Measurements from ENCODE around the gene ABR. TPM values are rescaled to one million over a fixed set of nuclear protein-coding genes. Genes with fewer than 3 reads are reported as not detected.
A peak's percentile ranks its signal among the peaks of the same experiment; 100 is the strongest.

The ABR gene
- total RNA-seq, 1 donor from 2014 or later = 119 TPM

- Mint-ChIP-seq H3K4me1 (ENCODE audit: low read depth) (peaks cover 73% of the 10 kb centered on the region), H3K27me3 (ENCODE audit: low read depth) (no peaks in the 10 kb centered on the region), H3K27ac (ENCODE audit: unreplicated experiment) (peak overlapping the region; percentile 97), H3K4me3 (ENCODE audit: unreplicated experiment) (peak overlapping the region; percentile 25), H3K9me3 (ENCODE audit: low read depth) (no peaks in the 10 kb centered on the region), H3K36me3 (ENCODE audit: low read depth) (peaks cover 26% of the 10 kb centered on the region)
- no peak for DNase-seq (ENCODE audit: low spot score)
- TF ChIP-seq CTCF (IDR thresholded peaks at IDR 0.05) = no peak
Observed at GRCh38 chr17:1002771-1003555, 176.8 kb downstream of the ABR start.

DNA sequence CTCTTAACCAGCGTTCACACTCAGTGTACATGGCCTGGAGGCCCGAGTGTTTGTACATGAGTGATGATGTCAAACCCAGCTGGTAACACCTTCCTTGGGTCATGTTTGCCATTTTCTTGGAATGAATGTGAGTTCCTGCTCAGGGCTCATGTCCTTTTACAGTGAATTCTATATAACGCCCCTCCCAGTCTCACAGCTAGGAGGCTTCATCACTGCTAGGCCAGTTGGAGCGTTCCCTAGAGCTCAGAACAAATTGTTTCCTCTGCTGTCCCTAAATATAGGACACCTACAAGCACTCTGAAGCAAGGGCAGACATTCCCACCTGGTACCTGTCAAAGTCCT, 177.4 kb downstream of the ABR start:
- peak; percentile 24 for TF ChIP-seq CTCF (IDR thresholded peaks at IDR 0.05)
- Mint-ChIP-seq H3K4me3 (ENCODE audit: unreplicated experiment) (peak overlapping the region; percentile 33), H3K4me1 (ENCODE audit: low read depth) (peaks cover 77% of the 10 kb centered on the region), H3K9me3 (ENCODE audit: low read depth) (no peaks in the 10 kb centered on the region), H3K36me3 (ENCODE audit: low read depth) (peaks cover 25% of the 10 kb centered on the region), H3K27me3 (ENCODE audit: low read depth) (no peaks in the 10 kb centered on the region), H3K27ac (ENCODE audit: unreplicated experiment) (peak overlapping the region; percentile 97)
- DNase-seq (ENCODE audit: low spot score) = no peak

DNA sequence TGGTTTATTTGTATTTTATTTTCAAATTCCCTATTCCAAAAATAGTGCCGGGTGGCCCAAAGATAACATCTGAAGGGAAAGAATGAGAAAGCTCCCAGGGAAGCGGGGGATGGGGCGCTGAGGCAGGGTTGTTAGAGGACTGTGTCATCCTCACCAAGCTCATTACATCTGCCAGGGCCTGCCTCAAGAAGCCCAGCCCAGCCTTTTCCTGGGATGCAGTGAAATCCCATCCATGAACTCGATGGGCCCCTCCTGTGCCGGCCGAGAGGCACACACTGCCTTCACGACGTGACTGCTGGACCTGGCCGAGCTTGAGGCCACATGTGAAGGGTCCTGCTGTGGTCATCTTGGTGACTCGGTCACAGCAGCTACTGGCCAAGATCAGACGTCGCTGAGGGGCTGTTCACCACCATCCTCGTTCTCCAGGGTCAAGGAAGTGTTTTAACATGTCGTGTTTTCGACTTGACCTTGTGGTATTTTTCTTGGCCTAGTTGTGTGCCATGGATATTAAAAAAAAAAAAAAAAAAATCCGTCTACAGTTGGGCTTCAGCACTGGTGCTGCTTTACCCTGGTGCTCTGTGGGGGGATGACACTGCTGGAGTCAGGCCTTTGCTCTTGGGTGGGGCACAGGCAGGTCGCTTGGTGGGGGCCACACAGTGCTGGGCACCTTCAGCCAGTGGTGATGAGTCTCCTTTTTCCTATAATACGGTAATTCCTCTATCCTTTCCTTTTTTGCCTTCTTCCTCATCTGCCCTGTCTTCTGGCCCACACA, 178.0 kb downstream of the ABR start:
- peaks cover 25% of the 10 kb centered on the region for H3K36me3 Mint-ChIP-seq (ENCODE audit: low read depth)
- peak overlapping the region; percentile 97 for H3K27ac Mint-ChIP-seq (ENCODE audit: unreplicated experiment)
- no peaks in the 10 kb centered on the region for H3K27me3 Mint-ChIP-seq (ENCODE audit: low read depth)
- peaks cover 77% of the 10 kb centered on the region for H3K4me1 Mint-ChIP-seq (ENCODE audit: low read depth)
- DNase-seq (ENCODE audit: low spot score) = no peak
- H3K4me3 Mint-ChIP-seq (ENCODE audit: unreplicated experiment) = peak overlapping the region; percentile 37
- no peak for TF ChIP-seq CTCF (IDR thresholded peaks at IDR 0.05)
- H3K9me3 Mint-ChIP-seq (ENCODE audit: low read depth) = no peaks in the 10 kb centered on the region

DNA sequence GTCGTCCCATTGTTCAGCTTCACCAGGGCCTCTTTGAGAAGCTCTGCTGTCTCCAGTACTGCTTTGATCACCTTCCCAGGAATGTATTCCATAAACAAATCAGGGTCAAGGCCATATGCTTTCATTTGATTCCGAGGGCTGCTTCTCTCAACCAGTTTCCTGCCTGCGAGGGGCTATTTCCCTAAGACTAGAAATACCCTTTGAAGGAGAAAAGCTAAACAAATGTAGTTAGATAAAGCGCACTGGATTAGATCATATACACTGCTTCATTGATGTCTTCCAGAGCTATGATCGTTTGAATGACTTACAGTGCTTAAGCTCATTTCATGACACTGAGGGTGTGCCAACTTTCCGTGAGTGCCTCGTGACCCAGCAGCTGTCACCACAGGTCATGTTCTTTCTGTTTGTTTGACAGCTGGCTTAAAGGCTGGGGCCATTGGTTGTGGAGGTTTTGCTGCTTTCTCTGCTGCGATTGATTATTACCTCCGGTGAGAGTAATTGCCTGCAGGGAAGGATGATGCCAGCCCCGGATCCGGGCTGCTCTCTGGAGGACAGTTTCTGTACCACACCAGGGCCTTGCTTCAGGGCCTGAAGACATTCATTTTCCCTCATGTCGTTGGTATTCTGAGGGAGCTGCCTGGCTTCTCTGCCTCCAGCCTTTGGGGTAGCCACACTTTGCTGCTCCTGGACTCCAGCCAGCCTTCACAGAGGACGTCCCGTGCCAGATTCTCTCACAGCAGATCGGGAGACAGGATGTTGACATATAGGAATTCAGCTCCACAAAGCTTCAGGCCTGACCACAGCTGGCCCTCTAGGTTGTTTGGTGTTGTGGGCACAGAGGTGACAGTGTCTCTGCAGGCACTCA, 179.0 kb downstream of the ABR start:
- Mint-ChIP-seq H3K9me3 (ENCODE audit: low read depth) (no peaks in the 10 kb centered on the region), H3K27me3 (ENCODE audit: low read depth) (no peaks in the 10 kb centered on the region), H3K4me3 (ENCODE audit: unreplicated experiment) (peak overlapping the region; percentile 14), H3K27ac (ENCODE audit: unreplicated experiment) (peak overlapping the region; percentile 97), H3K4me1 (ENCODE audit: low read depth) (peaks cover 74% of the 10 kb centered on the region), H3K36me3 (ENCODE audit: low read depth) (peaks cover 25% of the 10 kb centered on the region)
- peak; percentile 49 for TF ChIP-seq CTCF (IDR thresholded peaks at IDR 0.05)
- DNase-seq (ENCODE audit: low spot score) = no peak

DNA sequence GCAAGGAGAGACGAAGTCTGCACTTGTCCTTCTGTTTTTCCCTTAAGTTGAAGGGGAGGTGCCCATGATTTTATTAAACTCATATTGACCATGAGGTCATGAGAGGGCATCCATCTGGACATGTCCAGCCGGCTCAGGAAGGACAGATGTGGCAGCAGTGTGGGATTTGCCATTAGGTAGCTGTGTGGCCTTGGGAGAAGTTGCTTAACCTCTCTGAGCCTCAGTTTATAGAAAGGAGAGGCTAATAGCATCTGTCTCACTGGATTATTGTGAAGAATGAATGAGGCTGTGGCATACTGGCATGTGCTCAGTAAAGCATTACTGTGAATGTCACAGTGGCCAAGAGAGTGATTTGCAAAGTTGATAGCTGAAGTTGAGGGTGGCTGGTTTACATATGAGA, 181.7 kb downstream of the ABR start:
- TF ChIP-seq CTCF (IDR thresholded peaks at IDR 0.05) = no peak
- Mint-ChIP-seq H3K4me3 (ENCODE audit: unreplicated experiment) (peak overlapping the region; percentile 94), H3K27ac (ENCODE audit: unreplicated experiment) (peak overlapping the region; percentile 98), H3K36me3 (ENCODE audit: low read depth) (peaks cover 16% of the 10 kb centered on the region), H3K27me3 (ENCODE audit: low read depth) (no peaks in the 10 kb centered on the region), H3K4me1 (ENCODE audit: low read depth) (peaks cover 51% of the 10 kb centered on the region), H3K9me3 (ENCODE audit: low read depth) (no peaks in the 10 kb centered on the region)
- DNase-seq (ENCODE audit: low spot score) = no peak

All from chondrocyte (in vitro differentiated cells).